HG03196 (cell line): ENCODE results near the gene CRYBB1.
"Not testable (repeated sequence)": the region's sequence is repeated elsewhere in the genome, so short reads cannot be mapped to it uniquely, and the experiment has no call there.

Experiments
- ATAC-seq: cut with Tn5 transposase; IDR thresholded peaks from one replicate; pipeline ENCODE4 v1.9.1; 2021; ENCODE audit not compliant: unreplicated experiment

CRYBB1 gene

DNA sequence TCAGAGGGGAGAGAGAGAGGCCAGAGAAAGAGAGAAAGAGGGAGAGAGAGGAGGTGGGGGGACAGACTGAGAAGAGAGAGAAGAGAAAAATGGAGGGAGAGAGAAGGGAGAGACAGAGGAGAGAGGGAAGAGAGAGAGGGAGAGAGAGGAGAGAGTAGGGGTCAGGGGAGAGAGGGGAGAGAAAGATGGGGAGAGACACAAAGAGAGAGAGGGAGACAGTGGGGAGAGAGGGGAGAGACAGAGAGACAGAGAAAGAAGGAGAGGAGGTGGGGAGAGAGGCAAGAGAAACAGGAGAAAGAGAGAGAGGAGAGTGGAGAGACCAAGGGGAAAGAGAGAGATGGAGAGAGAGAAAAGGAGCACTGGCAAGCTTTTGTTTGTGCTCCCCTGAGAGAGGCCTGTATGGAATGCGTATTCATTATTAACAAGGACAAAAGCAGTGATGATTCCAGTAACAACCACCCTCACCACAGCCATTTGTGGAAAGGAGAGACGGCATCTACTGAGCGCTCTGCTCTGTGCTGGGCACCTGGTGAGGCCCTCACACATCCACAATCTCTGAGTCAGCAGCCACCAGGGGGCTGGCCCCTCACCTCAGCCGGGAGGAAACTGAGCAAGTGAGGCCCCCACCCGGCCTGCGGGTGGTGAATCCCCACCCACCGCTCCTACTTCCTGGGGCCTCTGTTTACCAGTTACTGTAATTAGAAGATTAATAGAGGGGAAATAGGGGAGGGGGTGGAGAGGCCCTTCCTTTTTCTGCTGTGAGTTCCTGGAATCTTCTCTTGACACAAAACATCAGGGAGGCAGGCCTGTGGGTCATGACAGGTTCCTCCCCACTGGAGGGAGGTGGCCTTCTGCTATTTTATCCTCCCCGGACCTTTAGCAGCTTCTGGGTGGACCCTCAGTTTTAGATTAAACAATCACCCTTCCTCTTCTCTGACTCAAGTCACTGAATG, 24.9 kb upstream of the CRYBB1 start:
- no peak for ATAC-seq

DNA sequence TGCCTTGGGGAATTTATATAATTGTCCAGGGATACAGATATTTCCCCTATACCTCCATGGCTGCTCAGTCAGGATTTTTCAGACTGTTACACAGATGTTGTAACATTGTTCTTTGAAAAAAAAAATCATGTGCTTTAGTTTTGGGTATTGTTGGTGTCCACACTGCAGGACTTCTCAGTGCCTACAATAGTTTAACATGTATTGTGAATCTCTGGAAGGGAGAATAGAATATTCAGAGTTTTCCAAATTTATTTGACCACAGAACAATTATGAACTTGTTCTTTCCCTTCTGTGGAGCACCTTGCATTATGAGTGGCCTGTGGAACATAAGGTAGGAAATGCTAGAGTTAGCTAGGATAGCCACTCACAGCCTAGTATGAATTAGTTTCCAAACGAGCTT, 18.5 kb upstream of the CRYBB1 start:
- no peak for ATAC-seq

DNA sequence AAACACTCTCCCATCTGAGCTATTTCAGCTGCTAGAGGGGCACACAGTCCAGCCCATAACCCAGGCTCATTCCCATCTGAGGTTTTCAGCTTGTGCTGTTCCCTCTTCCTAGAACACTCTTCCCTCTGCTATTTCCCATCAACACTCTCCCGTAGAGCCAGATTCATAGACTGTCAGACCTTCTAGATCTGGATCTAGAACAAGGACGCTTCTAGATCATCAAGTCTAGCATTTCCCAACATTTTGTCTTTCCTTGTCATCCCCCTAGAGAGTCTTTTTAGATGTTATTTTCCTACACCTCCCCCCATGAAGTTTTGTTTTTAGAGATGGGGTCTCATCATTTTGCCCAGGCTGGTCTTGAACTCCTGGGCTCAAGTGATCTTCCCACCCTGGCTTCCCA, 17.3 kb upstream of the CRYBB1 start:
- ATAC-seq: no peak

DNA sequence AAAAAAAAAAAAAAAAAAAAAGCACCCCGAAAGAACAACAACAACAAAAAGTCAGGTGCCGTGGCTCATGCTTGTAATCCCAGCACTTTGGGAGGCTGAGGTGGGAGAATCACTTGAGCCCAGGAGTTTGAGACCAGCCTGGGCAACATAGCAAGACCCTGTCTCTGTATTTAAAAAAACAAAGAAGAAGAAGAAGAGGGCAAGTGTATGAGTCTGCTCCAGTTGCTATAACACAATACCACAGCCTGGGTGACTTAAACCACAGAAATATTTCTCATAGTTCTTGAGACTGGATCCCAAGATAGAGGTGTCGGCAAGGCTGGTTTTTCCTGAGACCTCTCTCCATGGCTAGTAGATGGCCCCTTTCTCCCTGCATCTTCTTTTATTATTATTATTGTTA, 16.4 kb upstream of the CRYBB1 start:
- no peak for ATAC-seq

DNA sequence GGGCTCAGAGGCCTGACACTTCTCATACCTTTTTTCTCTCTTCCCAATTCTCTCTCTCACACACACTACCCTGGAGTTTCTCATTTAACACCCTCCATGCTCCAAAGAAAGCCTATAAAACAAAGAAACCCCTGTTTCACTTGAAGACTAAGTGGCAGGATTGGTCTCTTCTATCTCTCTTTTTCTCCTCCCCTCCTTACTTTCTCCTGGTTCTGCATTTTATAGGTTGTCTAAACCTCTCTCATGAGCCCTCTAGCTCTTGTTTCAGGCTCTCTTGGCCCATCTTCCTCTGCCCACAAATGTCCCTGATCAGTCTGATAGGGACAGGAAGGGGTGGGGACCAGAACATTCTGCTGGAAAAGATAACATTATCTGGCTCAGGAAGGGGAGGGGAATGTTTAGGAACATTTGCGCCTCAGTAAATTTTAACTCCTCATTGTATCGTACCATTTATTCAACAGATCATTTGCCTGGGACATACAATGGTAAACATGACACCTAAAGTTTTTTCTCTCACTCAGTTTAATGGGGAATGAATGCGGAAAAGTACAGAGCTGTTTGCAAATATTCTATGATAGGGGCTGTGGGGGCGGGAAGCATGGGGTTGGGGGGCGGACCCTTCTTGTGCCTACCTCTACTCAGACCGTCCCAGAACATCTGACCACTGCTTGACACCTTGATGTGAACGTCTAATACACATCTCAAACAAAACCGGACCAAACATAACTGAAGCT, 14.8 kb upstream of the CRYBB1 start:
- no peak for ATAC-seq

DNA sequence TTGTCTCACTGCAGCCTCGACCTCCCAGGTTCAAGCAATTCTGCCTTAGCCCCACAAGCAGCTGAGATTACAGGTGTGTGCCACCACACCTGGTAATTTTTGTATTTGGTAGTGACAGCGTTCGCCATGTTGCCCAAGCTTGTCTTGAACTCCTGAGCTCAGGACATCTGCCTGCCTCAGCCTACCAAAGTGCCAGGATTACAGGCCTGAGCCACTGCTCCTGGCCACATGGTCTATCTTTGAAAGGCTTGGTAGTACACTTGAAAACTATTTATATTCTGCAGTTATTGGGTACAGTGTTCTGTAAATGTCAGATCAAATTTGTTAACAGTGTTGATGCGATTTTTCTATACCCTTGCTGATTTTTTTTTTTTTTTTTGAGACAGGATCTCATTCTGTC, 13.5 kb upstream of the CRYBB1 start:
- no peak for ATAC-seq

DNA sequence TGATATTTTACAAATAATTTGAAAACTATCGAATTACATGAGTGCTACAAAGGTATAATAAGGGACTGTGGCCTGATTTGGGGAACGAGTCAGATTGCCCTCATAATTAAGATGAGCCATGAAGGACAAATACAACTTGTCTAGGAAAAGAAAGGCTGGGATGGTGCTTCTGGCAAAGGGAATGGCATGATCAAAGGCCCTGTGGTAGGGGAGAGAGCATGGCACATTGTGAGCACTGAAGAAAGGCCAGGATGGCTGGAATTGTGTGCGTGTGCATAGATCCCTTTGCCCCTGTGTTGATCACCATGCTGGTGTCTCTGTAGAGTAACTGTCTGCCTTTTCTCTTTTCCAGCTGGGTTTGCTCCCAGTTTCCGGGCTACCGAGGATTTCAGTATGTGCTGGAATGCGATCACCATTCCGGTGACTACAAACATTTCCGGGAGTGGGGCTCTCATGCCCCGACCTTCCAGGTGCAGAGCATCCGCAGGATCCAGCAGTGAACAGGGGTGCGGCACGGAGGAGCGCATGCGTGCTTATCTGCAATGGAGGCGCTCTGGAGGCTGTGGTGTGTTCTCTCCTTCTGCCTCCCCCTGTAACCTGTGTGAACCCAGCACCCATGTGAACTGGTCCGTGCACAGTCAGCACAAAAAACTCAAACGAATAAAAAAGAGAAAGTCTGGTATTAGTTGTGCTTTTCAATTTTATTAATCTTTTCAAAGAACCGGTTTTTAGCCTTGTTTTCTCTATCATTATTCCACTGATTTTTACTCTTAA, 12.3 kb upstream of the CRYBB1 start:
- no peak for ATAC-seq

DNA sequence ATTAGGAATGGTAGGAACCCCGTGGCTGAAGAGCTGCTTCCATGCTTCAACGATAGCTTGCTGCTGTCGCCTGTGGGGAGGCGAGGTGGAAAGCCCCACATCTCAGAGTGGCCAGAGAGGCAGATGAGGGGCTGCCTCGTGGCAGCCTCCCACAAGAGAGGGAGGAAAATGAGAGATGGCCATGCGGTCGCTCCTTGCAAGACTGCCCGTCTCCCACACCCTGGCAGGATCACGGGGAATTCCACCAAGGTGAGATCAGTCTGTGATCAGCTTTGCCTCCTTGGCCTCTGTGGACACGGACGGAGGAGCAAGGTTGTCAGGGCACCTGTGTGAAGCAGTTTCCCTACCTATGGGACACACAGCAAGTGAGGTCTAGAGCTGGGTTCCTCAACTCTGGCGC, 7.0 kb upstream of the CRYBB1 start:
- ATAC-seq: no peak

DNA sequence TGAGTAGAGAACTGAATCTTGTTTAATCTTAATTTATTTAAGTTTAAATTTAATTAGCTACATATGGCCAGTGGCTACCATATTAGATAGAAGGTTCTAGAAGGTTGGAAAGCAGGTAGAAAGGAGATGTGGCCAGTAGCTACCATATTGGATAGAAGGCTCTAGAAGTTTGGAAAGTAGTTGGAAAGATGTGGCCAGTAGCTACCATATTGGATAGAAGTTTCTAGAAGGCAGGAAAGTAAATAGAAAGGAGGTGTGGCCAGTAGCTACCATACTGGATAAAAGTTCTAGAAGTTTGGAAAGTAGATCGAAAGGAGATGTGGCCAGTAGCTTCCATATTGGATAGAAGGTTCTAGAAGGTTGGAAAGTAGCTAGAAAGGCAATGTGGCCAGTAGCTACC, 6.2 kb upstream of the CRYBB1 start:
- no peak for ATAC-seq

DNA sequence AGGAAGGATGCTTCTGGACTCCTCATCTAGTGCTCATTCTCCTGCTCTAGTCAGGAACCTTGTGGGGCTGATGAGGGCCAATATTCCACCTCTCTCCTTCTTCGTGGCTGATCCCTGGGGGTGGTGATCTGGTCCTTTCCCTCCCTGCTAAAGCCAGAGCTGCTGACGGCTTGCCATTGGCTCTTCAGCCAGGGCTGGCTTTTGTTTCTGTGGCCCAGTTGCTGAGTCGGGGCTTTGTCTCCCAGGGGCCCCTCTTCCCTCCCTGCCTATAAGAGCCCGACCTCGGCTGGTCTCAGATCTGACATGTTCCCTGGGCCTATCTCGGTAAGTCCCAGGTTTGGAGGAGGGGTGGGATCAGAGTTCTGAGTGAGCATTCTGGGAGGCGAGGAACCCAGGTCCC, 3.8 kb upstream of the CRYBB1 start, which contains the start of gene CRYBA4:
Gene CRYBA4, plus strand, starts transcription at position 301 of the 400 bp plus-strand sequence. CDS start 634 bp downstream, outside the sequence.
- no peak for ATAC-seq

DNA sequence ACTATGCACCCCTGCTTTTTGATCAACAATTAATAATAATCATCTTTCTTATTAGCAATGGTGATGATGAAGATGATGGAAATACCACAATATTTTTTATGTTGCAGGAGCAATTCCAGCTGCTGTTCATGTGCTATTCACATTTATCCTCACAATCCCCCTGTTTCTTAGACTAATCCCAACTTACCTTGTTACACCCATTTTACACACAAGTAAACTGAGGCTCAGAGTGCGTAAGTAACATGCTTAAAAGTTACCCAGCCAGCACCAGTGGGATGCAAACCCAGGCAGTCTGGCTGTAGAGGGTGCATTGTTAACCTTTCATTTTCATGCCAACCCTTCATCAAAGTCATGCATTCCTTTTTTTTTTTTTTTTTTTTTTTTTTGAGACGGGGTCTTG, 2.4 kb upstream of the CRYBB1 start:
- no peak for ATAC-seq

DNA sequence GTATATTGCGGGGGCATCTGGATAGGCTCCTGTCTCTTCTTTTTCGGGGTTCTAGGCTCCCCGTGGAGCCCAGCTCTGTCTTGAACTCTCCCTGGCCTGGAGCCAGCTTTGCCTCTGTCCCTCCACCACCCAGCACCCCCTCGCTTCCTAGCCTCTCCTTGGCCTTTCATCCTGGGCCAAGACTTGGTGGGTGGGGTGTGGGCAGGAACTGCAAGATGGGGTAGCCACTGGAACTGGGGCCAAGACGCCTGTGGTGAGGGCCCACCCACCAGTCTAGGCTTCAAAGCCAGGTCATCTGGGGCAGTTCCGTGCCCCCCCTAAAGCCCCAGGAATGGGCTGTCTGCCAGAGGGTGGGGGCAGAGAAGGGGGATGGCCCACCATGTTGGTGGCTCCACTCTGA, 1.7 kb upstream of the CRYBB1 start:
- ATAC-seq: no peak

DNA sequence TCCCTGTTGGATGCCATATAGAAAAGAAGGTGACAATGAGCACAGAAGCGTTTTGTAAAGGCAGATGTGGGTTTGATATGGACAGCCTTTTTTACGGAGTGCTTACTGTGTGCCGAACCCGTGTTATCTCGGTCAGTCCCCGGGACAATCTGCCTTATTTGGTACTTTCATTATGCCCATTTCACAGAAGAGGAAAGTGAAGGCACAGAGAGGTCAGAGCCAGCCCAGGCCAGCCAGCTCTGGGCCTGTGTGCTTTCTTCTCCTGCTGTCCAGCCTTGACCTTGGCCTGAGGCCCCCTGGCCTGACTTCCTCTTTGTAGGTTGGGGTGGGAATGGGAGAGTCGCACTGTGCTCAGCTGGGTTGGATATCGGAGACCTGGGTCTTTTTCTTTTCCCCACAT, 628 bp upstream of the CRYBB1 start:
- ATAC-seq: no peak

DNA sequence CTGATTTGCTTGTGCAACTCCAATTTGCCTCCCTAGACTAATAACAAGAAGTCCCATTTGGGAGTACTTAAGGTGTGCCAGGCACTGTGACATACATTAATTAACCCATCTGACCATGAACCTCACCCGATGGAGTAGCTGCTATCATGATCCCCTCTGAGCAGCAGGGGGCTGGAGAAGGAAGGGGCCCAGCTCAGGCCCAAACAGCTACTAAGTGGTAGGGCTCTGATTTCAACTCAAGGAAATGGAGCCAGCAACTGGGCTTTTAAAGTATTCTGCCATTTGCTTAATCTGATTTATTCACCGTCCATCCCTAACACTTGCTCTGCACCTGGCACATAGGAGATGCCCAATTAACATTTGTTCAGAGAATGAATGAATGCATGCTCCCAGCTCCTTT, 1.2 kb downstream of the CRYBB1 start:
- no peak for ATAC-seq

DNA sequence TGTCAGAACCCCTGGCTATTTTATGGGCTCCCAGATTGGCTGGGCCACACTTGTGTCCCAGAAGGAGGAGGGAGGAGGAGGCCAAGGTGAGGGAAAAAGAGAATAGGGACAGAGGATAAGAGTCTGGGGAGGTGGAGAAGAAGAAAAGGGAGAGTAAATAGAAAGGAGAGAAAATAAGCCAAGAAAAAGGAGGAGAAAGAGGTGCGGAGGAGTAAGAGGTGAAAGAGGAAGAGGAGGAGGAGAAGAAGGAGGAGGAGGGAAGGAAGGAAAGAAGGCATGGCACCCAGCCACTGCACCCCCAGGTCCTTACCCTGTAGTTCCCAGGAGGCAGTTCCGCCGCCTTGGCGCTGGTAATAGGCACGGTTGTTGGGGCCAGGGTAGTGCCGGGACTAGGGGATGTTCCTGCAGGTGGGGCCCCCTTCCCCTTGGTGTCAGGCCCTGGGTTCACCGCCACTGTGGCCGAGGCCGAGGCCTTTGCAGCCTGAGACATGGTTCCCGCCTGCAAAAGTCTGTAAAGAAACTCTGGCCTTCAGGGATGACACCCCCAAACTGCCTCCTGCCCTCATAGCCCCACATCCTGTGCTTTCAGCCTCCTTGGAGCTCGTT, 1.9 kb downstream of the CRYBB1 start:
- no peak for ATAC-seq

DNA sequence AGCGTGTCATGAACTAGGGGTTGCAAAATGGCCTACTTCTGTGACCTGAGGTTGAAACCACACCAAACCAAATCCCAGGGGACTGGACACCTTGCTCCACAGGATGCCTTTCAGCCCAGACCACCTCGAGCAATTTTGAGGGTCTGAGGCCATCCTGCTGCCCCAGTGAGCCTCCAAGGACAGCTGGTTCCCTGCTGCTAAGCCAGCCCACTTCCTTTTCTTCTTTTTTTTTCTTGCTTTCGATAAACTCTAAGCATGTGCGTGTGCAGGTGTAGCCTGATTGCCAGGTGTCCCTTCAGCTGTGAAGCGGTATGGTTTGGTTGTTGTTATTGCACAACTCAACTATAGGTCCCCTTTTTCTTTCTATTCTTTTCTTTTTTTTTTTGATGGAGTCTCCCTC, 2.7 kb downstream of the CRYBB1 start:
- no peak for ATAC-seq

DNA sequence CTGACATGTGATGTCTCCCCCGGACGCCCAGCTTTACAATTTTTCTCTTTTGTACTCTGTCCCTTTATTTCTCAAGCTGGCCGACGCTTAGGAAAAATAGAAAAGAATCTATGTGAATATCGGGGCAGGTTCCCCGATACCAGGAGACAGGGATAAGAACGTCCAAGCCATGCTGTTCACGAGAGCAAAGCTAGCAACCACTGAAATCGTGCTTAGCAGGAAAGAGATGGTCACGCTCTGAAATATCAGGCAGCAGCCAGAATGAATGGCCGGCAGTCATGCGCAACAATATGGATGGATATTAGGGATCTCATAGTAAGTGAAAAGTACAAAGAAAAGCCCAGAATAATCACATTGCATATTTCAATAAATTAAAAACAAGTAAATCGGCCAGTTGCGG, 3.5 kb downstream of the CRYBB1 start:
- no peak for ATAC-seq

DNA sequence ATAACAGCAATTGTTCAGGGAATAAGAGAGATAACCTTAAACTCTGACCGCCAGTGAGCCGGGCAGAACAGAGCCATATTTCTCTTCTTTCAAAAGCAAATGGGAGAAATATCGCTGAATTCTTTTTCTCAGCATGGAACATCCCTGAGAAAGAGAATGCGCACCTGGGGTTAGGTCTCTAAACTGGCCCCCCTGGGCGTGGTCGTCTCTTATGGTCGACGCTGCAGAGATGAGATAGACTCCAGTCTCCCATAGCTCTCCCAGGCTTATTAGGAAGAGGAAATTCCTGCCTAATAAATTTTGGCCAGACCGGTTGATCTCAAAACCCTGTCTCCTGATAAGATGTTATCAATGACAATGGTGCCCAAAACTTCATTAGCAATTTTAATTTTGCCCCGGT, 4.1 kb downstream of the CRYBB1 start:
- not testable (repeated sequence) for ATAC-seq

DNA sequence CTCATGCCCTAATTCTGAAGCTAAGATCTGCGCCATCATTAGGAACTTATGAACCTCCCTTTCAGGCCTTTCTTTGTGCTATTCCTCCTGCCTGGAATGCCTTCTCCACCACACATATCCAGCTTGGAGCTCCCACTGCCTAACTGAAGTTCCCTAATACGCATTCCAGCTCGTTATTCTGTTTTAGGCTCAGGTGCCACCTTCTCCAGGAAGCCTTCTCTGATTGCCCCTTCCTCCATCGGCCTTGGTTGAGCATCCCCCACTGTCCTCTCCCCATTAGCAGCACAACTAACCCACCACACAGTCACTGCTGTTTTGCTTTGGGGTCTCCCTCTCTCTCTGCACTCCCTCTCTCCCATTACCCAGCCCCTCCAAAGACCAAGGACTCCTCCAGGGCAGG, 5.2 kb downstream of the CRYBB1 start:
- ATAC-seq: no peak

DNA sequence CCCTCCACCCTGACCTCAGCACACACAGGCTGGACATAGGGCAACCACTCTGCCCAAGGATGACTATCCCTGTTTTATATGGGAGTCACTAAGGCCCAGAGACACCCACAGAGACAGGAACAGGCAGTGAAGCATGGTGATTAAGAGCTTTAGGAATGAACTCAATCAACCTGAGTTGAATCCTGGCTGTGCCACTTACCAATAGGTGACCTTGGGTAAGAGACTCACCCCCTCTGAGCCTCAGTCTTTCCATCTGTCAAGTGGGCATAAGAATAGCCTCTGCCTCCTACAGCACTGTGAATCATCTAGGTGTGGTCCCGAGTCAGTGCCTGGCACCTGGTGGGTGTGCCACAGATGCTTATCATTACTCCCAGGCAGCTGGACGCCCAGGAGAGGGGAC, 6.8 kb downstream of the CRYBB1 start:
- no peak for ATAC-seq
